ENCODE measurements around the gene CFAP77.

DNA sequence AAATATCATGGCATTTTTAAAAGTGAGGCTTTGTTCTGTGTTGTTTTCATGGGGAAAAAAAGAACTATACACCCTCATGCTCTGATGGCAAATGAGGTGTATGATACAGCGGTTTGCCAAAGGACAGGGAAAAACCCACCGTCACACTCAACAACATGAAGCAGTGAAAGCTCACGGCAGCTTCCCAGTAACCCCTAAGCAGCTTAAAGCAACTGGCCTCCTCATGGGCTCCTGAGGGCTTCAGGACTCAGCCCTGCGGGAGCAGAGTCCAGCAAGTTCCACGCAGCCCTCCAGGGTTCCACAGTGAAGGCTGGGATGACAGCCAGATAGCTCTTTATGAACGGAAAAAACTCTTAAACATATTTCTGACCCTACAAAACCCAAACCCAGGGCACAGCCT is 185.3 kb downstream of the CFAP77 start:
- TF ChIP-seq, protein P1, sequence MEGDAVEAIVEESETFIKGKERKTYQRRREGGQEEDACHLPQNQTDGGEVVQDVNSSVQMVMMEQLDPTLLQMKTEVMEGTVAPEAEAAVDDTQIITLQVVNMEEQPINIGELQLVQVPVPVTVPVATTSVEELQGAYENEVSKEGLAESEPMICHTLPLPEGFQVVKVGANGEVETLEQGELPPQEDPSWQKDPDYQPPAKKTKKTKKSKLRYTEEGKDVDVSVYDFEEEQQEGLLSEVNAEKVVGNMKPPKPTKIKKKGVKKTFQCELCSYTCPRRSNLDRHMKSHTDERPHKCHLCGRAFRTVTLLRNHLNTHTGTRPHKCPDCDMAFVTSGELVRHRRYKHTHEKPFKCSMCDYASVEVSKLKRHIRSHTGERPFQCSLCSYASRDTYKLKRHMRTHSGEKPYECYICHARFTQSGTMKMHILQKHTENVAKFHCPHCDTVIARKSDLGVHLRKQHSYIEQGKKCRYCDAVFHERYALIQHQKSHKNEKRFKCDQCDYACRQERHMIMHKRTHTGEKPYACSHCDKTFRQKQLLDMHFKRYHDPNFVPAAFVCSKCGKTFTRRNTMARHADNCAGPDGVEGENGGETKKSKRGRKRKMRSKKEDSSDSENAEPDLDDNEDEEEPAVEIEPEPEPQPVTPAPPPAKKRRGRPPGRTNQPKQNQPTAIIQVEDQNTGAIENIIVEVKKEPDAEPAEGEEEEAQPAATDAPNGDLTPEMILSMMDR (IDR thresholded peaks at IDR 0.05): no peak
- TF ChIP-seq POLR2A (IDR thresholded peaks at IDR 0.05): no peak
